ENCODE data around the gene RHEX.
"Not testable (repeated sequence)": the region's sequence is repeated elsewhere in the genome, so short reads cannot be mapped to it uniquely, and the experiment has no call there.

Gene RHEX

DNA sequence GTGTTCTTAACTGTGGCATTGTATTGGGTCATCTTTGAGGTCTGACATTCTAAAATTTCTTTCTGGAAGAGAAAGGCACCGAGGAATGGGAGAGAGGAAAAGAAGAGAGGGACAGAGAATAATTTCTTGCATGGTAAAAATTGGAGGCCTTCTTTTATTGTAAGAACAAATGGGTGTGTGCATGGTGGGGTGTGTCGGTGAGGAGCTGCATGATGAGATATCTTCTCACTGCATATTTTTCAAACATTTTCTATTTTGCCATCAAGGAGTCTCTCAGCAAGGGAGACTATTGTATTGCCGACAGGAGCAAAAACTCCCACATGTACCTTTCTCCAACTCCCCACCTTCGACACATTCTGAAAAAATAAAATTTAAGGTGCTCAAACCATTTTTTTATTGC lies 22.8 kb upstream of the RHEX start:
- DNase-seq (ENCODE audit: low read depth, low spot score) = no peak

DNA sequence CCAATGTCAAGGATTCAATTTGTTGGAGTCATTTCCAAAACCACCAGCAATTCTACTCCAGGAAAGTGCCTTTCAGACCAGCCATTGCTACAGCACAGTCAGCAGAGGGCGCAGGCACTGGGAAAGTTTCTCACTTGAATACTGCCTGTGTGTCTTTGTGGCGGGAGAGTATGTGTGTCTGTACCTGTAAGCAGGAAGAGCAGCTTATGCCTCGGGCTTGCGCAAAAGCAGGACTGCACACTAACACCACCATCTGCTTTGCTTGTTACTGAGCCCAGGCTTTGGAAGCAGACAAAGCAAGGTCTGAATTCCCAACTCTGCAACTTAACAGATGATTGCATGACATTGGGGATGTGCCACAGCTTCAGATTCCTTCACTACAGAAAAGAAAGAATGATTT lies 22.3 kb upstream of the RHEX start:
- DNase-seq (ENCODE audit: low read depth, low spot score) = peak; percentile 83

DNA sequence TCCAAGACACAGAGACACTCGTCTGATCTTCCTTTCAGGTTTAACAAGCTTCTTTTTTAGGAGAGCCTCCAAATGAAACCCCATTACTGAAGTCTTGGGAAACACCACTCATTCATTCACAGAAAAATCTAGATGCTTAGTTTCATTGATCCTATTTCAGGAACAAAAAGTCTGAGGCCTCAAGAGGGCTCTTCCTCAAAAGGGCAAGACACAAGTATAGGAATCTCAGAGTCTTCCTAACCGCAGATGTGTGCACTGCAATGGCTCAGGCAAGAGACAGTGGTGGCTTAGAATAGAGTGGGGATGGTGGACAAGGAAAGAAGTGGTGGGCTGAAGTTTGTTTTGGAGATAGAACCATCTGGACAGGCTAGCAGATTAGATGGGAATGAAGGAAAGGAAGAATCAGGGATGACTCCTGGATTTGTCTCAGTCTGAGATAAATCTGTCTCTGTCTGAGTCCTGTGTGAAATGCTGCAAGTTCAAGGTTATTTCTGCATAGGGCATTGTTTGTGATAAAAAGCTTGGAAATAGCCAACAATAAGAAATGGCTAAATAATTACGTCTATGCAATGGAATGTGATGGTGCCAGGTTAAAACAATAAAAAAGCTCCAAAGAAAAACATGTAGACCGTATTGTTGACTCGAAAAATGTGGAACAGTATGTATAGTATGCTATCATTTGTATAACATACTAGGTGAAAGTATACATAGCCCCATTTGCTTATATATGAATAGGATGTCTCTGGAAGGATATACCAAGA lies 20.4 kb upstream of the RHEX start:
- DNase-seq (ENCODE audit: low read depth, low spot score) = no peak

DNA sequence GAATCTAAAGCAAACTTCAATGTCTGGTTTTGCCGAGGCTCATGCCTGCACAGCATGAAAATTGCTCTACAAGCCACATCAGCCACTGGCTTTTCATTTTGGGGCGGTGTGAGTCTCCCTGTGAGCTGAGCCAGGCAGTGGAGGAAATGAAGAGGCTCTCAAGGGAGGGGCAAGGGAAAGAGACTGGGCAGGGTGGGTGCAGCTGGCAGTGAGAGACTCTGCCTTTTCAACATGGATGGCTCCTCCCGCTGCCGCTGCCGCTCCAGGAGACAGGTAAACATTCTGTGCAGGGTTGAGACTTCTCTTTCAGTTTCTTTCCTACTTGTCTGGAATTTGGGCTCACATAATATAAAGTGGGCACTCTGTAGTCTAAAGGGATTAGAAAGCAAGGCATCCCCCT lies 17.9 kb upstream of the RHEX start:
- no peak for DNase-seq (ENCODE audit: low read depth, low spot score)

DNA sequence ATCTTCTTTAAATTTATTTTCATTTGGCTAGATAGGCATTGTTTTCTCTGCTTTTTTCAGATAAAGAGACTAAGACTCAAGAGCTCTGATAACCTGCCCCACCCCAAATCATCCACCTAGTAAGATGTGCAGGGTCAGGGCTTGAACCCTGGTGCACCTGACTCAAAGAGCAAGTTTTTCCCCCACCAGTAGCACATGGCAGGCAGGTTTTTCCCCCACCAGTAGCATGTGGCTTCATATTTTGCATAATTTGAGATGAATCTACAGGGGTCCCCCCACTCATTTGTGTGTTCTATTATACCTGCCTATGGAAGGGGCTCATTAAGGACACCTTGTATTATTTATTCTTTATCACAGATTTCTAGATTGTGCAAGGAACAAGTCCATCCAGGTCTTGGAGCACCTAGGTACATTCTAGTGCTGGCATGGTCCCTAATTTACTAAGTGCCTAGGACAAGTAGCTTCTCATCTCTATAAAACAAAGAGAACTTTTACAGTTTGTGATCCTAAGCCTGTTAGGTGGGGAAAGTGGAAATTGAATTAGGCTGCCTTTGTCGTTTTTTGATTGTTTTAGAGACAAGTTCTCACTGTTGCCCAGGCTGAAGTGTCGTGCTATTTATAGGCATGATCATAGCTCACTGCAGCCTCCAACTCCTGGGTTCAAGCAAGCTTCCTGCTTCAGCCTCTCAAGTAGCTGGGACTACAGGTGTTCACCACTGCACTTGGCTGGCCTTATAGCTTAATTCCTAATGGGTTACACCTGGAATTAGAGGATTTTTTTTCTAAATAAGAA lies 16.1 kb upstream of the RHEX start:
- DNase-seq (ENCODE audit: low read depth, low spot score) = no peak

DNA sequence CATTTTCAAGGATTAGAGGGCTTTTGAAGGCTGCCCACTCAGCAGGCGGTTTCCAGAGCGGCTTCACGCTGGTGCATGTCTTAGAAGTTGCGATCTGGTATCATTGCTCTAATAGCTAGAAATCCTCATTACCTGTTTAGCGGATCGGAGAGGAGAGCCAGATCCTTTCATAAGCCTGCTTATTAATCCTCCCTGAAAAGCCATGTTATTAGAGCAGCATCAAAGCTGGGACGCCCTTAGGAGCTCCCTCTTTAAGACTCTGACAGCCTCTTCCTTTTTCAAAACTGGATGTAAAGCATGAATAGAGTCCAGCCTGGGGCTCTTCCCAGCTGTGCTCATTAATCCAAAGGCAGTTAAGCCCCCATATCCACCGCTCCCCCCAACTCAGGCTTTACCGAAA lies 15.4 kb upstream of the RHEX start:
- no peak for DNase-seq (ENCODE audit: low read depth, low spot score)

DNA sequence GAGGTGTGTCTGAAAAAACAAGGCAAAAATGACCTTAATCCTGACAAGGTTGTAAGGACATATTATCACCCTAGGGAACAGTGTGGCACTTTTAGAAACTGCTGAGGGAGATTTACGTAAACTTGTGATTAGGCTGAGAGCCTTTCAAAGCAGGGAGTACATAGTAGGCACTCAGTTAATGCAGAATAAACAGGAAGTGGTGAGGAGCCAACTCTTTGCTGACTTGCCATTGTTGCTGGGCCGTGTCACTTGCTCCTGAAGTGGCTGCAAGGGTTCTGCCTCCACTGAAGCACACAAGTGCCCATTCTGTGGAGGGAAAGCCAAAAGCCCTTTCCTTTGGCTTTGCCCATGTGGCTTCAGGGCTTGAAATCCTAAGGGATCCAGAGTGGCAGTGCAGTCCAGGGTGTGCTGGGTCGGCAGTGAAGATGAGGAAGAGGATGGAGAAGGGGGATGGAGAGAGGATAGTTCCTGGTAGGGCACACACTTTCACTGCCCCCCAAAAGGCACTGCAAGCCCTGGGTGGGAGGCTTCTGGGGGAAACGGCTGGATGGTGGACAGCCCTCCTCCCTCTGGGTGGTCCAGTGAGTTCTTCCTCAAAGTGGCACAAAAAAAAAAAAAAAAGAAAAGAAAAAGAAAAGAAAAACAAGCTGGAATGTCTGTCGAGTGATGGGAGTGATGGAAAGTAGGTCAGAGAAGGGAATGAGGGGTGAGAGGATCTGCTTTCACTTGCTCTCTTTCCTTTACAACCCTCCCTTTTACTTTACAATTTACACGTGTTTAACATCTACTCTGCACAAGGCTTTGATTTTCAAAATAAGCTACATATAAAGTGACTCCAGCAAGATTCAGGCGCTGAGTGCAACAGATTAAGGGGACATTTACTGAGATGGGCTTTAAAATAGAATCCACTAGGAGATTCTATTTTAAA lies 13.7 kb upstream of the RHEX start:
- no peak for DNase-seq (ENCODE audit: low read depth, low spot score)

DNA sequence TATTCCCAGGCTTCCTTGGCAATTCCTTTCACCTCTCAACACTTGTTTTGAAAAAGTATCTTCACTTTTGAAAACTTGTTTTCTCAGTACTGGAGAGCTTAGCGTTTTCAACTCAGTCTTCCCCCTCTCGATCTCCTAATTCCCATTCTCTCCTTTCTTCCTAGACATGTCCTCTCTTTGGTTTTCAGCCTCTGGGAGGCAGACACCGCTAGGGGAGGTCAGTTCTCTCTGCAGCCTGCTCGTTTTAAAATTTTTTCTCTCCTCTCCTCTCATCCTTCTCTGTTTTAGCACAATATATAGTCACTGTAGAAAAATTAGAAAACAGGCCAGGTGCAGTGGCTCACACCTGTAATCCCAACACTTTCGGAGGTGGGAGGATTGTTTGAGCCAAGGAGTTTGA lies 12.6 kb upstream of the RHEX start:
- no peak for DNase-seq (ENCODE audit: low read depth, low spot score)

DNA sequence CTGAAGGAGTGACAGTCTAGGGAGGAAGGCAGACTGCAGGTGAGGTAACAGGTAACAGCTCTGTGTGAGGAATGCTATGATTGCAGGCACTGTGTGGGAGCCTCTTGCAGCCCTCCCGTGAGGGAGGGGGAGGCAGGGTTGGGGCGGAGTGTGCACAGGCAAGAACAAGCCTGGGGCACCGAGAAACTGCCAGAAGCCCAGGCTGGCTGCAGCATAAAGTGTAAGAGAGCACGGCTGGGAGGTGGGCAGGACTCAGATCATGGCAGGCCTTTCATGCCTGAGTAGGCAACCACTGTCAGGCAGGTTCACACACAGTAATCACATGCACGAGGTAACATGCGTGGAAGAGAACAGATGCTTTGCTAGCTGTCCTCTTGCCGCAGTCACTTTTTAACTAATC lies 11.3 kb upstream of the RHEX start:
- DNase-seq (ENCODE audit: low read depth, low spot score) = peak; percentile 85

DNA sequence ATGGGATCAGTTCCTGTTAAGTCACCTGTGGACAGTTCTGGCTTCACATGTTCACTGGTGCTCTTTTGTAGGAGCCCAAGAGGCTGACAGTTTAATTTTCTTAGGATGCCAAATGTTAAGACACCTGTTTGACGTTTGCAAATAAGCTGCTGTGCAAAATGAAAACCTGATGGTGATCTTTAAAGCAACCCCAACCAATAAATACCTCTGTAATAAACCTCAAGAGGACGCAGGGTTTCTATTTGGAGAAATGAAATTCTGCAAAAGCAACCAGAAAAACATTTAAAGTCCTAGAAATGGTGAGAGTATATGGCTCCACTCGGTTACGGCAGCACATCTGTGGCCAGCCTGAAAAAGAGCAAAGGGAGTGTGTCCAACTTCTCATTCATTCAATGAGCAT lies 5.7 kb upstream of the RHEX start:
- no peak for DNase-seq (ENCODE audit: low read depth, low spot score)

DNA sequence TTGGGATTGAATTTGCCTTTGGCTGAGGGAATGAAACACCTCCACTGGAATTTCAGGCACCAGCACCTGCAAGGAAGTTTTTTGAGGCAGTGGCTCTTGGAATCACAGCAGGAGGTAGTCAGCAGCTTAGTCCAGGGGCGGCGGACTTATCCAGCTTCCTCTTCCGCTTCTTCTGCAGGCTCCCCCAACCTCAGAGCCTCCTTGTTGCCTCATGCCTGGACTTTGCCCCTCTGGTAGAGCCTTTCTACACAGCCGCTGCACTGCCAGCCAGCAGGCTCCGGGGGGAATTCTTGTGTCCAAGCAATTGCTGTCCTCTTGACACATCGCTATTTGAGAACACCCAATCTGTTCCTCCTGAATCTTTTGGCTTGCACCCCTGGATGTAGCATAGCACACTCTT lies 4.4 kb upstream of the RHEX start:
- no peak for DNase-seq (ENCODE audit: low read depth, low spot score)

DNA sequence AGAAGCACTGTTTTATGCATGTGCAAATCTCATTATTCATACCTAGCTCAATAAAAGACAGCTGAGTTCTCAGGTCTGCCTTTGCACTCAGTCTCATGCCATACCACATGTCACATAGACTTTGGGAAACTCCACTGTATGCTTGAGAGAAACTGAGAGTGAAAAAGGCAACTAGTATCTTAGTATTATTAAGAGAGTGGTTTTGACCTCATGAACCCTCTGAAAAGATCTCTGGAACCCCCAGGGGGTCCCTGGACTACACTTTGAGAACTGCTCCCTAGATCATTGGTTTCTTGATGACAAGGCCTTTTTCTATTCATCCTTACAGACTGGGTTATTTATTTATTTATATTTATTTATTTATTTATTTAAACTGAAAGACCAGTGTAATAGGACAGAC lies 3.7 kb upstream of the RHEX start:
- DNase-seq (ENCODE audit: low read depth, low spot score) = no peak

DNA sequence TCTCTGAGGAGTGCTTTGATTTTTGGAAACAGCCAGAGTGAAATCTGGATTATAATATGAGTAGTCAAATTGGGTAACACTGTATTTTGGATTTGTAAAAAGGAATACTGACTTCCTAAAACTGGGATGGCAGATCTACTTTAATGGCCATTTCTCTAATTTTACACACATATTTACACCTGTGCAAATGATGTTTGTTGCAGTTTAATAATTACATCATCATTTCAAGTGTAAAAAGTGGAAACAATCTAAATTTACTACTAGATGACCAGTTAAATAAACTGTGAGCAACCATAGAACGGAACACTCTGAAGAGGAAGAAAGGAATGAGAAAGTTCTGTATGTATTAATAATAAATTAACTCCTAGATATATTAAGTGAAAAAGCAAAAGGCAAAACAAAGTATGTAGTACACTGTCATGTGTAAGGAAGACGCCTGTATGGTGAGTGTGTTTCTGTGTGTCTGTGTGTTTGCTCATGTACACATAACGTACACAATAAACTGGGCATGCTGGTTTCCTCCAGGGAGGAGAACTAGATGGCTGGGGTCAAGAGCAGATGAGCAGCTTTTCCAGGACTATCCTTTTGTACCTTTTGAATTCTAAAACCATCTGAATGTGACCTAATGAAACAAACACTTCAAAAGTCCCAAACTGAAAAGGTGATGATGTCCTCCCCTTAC lies 2.9 kb upstream of the RHEX start:
- DNase-seq (ENCODE audit: low read depth, low spot score) = no peak

DNA sequence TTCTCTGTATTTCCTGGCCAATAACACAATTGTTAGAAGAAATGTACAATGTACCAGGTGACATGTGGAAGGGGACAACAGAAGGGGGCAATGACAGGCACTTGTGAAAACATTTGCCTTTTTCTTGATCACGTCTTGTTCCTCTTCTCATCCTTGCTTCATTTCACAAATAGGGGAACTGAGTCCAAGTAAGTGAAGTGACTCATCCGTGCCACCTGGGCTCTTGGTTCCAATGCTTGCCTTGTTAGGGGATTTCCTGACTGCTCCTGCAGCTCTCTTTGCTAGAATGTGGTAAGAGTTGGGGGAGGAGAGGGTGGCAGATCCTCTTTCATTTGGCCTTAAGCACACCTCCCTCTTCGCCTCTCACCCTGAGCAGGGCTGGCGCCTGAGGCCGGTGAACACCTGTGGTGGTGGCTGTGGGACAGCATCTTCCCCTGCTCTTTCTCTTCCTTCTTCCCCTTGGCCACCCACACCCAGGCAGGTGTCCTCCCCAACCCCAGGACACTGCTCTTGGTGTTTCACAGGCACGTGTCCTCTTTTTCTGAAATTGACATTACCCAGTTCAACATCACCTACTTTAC lies 2.2 kb upstream of the RHEX start:
- DNase-seq (ENCODE audit: low read depth, low spot score) = no peak

DNA sequence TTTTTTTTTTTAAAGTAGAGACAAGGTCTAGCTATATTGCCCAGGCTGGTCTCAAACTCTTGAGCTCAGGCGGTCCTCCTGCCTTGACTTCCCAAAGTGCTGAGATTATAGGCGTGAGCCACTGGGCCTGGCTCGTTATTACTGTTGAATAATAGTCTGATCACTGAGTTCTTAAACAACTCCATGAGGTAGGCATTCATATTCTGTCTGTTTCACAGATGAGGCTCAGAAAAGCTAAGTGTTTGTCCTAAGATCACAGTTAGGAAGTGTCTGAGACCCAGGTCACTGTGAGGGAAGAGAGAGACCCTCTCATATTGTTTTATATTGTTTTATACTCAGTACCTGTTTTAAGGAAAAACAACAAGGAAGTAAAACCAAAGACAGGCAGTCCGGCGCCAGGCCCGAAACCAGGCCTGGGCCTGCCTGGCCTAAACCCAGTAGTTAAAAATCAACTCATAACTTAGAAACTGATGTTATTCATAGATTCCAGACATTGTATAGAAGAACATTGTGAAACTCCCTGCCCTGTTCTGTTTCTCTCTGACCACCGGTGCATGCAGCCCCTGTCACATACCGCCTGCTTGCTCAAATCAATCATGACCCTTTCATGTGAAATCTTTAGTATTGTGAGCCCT lies 625 bp upstream of the RHEX start:
- not testable (repeated sequence) for DNase-seq (ENCODE audit: low read depth, low spot score)

DNA sequence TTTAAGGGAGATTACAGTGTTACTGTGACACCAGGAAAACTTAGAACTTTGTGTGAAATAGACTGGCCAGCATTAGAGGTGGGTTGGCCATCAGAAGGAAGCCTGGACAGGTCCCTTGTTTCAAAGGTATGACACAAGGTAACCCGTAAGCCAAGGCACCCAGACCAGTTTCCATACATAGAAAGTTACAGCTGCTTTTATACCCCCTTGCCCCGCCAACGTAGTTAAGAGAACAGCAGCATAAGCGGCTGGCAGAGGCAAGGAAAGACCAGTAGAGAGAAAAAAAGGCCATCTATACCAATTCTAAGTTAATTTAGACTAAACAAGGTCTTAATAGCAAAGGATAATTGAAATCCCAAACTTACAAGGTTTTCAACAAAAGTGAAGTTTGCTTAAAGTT lies 643 bp downstream of the RHEX start:
- not testable (repeated sequence) for DNase-seq (ENCODE audit: low read depth, low spot score)

DNA sequence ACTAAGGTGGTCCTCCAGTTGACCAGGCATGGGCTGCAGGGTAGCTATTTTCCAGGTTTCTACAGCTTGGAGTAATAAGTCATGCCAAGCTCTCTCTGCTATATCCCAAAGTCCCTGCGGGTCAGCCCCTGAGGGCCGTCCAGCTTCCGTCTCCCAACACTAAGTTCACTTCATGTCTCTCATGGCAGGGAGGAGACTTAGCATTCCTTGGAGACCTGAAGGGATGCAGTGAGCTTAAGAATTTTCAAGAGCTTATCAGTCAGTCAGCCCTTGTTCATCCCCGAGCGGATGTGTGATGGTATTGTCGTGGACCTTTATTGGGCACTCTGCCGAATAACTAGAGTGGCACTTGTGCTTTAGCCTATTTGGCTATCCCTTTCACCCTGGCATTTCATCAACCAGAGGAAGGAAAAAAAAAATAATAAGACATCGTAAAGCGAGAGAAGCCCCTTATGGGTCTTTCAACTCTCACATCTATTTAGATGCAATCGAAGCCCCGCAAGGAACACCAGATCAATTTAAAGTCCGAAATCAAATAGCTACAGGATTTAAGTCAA lies 2.2 kb downstream of the RHEX start:
- DNase-seq (ENCODE audit: low read depth, low spot score) = not testable (repeated sequence)

DNA sequence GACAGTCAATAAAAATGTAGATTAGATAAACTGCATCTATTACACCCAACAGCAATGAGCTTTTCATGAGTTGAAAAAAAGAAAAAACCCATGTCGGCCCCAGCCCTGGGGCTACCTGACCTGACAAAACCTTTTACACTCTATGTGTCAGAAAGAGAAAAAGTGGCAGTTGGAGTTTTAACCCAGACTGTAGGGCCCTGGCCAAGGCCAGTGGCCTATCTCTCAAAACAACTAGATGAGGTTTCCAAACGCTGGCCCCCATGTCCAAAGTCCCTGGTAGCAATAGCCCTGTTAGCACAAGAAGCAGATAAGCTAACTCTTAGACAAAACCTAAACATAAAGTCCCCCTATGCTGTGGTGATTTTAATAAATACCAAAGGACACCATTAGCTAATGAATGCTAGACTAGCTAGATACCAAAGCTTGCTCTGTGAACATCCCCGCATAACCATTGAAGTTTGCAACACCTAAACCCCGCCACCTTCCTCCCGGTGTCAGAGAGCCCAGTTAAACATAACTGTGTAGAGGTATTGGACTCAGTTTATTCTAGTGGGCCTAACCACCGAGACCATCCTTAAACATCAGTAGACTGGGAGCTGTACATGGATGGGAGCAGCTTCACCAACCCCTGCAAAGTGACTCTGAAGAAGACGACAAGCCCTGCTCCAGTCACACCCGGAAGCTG lies 2.8 kb downstream of the RHEX start:
- not testable (repeated sequence) for DNase-seq (ENCODE audit: low read depth, low spot score)

DNA sequence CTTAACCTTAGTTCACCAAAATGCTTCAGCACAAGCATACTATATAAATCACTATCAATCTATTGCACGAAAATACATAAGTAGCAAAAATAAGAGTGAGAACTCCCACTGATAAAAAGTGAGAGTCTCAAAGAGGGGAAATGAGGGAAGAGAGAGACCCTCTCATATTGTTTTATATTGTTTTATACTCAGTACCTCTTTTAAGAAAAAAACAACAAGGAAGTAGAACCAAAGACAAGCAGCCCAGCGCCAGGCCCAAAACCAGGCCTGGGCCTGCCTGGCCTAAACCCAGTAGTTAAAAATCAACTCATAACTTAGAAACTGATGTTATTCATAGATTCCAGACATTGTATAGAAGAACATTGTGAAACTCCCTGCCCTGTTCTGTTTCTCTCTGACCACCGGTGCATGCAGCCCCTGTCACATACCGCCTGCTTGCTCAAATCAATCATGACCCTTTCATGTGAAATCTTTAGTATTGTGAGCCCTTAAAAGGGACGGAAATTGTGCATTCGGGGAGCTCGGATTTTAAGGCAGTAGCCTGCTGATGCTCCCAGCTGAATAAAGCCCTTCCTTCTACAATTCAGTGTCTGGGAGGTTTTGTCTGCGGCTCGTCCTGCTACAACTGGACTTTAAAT lies 5.4 kb downstream of the RHEX start:
- DNase-seq (ENCODE audit: low read depth, low spot score) = not testable (repeated sequence)
